ENCODE measurements around the gene BRINP1.

DNA sequence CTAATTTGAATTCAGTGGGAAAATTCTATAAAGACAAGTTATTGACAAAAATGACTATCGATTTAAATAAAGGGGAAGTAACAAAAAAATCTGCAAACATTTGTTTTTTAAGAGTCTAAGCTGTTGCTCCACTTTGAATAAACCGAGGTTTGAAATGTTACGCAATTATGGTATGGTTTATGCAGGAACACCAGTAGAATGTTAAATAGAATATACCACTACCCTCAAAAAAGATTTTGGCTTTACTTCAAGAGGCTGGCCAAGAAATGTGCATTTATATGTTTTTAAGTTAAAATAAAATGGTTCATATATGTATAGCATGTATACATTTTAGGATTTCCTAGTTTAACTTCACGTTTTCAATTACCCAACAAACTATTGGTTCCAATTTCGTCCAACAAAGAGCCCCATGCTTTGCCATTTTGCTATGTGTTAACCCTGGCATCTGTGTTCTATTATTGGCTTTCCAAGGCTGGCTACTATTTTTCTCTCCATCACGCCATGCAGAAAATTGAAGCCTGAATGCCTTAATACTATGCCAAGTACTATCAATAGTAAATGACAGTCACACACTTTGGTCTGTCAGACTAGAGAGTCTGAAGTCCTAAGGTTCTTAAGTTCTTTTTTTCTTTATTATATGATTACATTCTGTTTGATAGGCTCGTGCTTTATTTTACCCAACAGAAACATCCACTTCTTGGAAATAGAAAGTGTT, 171.2 kb downstream of the BRINP1 start:
- TF ChIP-seq, protein P1, sequence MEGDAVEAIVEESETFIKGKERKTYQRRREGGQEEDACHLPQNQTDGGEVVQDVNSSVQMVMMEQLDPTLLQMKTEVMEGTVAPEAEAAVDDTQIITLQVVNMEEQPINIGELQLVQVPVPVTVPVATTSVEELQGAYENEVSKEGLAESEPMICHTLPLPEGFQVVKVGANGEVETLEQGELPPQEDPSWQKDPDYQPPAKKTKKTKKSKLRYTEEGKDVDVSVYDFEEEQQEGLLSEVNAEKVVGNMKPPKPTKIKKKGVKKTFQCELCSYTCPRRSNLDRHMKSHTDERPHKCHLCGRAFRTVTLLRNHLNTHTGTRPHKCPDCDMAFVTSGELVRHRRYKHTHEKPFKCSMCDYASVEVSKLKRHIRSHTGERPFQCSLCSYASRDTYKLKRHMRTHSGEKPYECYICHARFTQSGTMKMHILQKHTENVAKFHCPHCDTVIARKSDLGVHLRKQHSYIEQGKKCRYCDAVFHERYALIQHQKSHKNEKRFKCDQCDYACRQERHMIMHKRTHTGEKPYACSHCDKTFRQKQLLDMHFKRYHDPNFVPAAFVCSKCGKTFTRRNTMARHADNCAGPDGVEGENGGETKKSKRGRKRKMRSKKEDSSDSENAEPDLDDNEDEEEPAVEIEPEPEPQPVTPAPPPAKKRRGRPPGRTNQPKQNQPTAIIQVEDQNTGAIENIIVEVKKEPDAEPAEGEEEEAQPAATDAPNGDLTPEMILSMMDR (IDR thresholded peaks at IDR 0.05) = no peak
- no peak for TF ChIP-seq POLR2A (IDR thresholded peaks at IDR 0.05)
